ENCODE data around the gene IL12RB2. TPM values are rescaled to one million over a fixed set of nuclear protein-coding genes. Genes with fewer than 3 reads are reported as not detected.

Gene IL12RB2
- total RNA-seq, 2 experiments from 2014 or later: 75.5 to 76.0 TPM

DNA sequence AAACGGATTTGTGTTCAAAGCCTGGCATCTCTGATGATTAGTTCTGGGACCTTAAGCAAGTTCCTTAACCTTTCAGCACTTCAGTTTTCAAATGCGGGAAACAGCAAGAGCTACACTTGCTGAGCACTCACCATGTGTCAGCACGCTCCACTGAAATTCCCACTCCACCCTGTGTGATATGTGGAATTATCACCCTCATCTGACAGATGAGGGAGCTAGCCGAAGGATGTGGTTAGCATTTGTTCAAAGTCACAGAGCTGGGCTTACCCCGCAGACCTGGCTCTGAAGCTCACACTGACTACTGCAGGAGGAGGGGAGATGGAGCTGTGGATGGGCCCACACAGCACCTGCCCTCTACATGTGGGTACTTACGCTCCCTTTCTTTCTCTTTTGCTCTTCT lies 29.1 kb downstream of the IL12RB2 start:
- H3K36me3 Mint-ChIP-seq (ENCODE audit: low read depth): peaks cover 80% of the 10 kb centered on the region

DNA sequence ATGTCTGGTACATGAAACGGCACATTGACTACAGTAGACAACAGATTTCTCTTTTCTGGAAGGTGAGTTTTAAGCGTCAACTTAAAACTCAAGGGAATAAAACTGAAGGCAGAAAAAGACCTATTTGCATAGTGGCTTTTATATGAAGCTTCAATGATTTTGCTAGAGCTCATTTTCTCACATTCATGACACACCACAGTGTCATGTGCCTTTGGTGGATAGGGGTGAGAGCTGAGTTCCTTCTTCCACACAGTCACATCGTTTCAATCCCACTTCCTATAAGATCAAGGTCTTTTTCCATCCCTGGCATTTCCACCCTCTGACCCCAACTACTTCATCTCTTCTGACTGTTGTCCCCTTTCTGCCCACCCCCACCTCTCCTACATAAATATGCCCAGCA lies 31.0 kb downstream of the IL12RB2 start:
- Mint-ChIP-seq H3K9me3 (no peaks in the 10 kb centered on the region), H3K4me1 (peaks cover 88% of the 10 kb centered on the region), H3K27ac (peak overlapping the region; percentile 73), H3K36me3 (ENCODE audit: low read depth) (peaks cover 83% of the 10 kb centered on the region), H3K4me3 (peak overlapping the region; percentile 1), H3K27me3 (no peaks in the 10 kb centered on the region)
- CTCF ChIA-PET: interaction anchor here (0.6 to 2.0 kb wide), 6 partner anchors 9 to 162 kb away, joined by 3 to 6 read pairs (median 4); no protein-coding TSS in a partner anchor
- POLR2A ChIA-PET: interaction anchor here (0.6 to 3.6 kb wide), 8 partner anchors 11 to 91 kb away, joined by 3 to 20 read pairs (median 4); partner anchors contain the start of gene SERBP1
- DNase-seq: no peak

More for the DNA sequence above, 29.1 kb downstream of the IL12RB2 start:
- peak; percentile 63 for DNase-seq
- no peaks in the 10 kb centered on the region for H3K9me3 Mint-ChIP-seq
- no peaks in the 10 kb centered on the region for H3K27me3 Mint-ChIP-seq
- POLR2A ChIA-PET: interaction anchor here (0.7 to 6.7 kb wide), 19 partner anchors 8 to 406 kb away, joined by 3 to 114 read pairs (median 4); partner anchors contain the start of genes IL12RB2 and SERBP1
- peak overlapping the region; percentile 89 for H3K27ac Mint-ChIP-seq
- H3K4me3 Mint-ChIP-seq: peak overlapping the region; percentile 67
- H3K4me1 Mint-ChIP-seq: peaks cover 92% of the 10 kb centered on the region
- CTCF ChIA-PET: interaction anchor here (0.7 to 2.0 kb wide), 8 partner anchors 11 to 163 kb away, joined by 3 to 8 read pairs (median 4); no protein-coding TSS in a partner anchor

DNA sequence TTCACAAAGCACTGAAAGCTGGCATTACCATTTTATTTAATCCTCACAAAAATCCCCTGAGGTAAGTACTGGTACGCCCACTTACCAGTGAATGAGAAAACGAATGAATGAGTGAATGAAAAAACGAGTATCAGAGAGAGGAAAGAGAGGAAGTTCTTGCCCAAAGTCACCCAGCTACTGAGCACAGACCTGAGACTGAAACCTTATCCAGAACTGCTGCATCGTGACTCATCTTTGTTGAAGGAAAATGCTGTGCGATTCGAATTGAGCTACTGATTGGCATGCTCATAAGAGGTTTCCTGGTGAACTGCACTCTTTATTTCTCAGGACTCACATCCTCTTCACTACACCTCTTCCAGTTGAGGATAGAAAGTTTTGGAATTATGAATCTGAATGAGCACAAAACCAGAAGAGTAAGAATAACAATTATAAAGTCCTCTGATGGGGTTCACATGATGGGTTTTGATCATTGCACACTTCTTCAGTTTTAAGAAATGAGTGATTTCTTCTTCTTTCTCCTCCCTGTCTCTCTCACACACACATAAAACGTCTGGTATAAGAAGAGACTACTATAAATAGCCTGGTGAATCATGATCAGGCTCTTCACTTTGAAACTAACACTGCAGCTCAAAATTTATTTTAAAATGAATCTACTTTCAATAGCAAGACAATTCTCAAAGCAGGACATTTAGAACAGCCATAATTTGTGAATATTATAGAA lies 32.1 kb downstream of the IL12RB2 start:
- ChIA-PET POLR2A (interaction anchor here (0.9 to 3.6 kb wide), 9 partner anchors 9 to 90 kb away, joined by 3 to 20 read pairs (median 5); partner anchors contain the start of genes IL12RB2 and SERBP1), CTCF (interaction anchor here (0.8 to 2.4 kb wide), 4 partner anchors 10 to 345 kb away, joined by 3 to 6 read pairs (median 4); partner anchors contain the start of gene GADD45A)
- Mint-ChIP-seq H3K4me1 (peaks cover 79% of the 10 kb centered on the region), H3K27me3 (no peaks in the 10 kb centered on the region), H3K4me3 (peak overlapping the region; percentile 34), H3K36me3 (ENCODE audit: low read depth) (peaks cover 79% of the 10 kb centered on the region), H3K27ac (peak overlapping the region; percentile 73), H3K9me3 (no peaks in the 10 kb centered on the region)
- no peak for DNase-seq

DNA sequence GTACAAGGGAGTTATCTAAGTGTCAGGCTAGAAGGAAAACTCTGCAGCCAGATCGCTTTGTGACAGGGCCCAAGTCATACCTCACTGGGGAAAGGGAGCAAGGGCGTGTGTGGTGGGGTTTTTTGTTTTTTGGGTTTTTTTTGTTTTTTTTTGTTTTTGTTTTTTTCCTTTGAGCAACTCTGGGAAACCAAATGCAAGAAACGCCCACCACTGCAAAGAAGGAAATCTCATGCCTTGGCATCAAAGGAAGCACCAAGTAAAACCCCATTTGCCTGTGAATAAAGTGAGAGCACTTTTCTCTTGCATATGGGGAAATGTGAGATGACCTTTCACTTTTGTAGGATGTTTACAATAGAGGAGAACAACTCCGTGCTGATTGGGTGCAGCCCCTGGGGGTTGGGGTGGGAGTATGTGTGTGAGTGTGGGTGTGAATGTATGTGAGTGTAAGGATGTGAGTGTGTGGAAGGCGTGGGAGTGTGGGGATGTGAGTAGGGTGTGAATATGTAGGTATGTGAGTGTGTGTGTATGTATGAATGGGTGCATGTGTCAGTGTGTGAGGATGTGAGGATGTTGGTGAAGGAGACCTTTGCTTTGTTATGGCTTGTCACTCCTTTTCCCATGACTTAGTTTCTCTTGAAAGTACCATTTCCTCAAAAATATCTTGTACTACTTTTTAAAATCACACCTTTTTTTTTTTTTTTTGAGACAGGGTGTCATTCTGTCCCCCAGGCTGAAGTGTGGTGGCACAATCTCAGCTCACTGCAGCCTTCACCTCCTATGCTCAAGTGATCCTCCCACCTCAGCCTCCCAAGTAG lies 34.6 kb downstream of the IL12RB2 start:
- peaks cover 56% of the 10 kb centered on the region for H3K4me1 Mint-ChIP-seq
- no peaks in the 10 kb centered on the region for H3K9me3 Mint-ChIP-seq
- peaks cover 60% of the 10 kb centered on the region for H3K36me3 Mint-ChIP-seq (ENCODE audit: low read depth)
- H3K27me3 Mint-ChIP-seq: no peaks in the 10 kb centered on the region
- no peak overlapping the region for H3K4me3 Mint-ChIP-seq
- POLR2A ChIA-PET: interaction anchor here (1.0 to 3.6 kb wide), 3 partner anchors 9 to 28 kb away, joined by 4 to 20 read pairs (median 7); no protein-coding TSS in a partner anchor
- DNase-seq: peak; percentile 42
- H3K27ac Mint-ChIP-seq: peak overlapping the region; percentile 73
- CTCF ChIA-PET: interaction anchor here (0.7 to 1.4 kb wide), 4 partner anchors 9 to 66 kb away, joined by 3 to 7 read pairs (median 4); no protein-coding TSS in a partner anchor

DNA sequence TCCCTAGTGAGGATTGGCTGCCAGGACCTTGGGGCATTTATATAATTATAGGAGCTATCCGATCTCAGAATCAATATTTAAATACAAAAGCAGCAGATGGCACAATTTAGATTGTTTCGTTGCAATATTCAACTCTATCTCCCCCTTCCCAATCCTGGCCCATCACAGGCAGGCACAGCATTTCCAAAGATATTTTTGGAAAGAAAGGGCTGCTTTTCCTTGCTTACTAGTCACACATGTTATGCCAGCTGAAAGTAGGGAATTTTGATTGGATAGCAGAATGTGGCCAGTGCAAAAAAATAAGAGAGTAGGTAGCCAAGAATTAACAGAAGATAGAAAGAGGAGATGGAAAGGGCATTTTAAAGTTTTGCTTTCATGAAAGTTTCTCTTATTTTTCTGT lies 37.9 kb downstream of the IL12RB2 start:
- no peak for DNase-seq
- Mint-ChIP-seq H3K27ac (no peak overlapping the region), H3K4me1 (peaks cover 42% of the 10 kb centered on the region), H3K4me3 (no peak overlapping the region), H3K36me3 (ENCODE audit: low read depth) (peaks cover 47% of the 10 kb centered on the region), H3K9me3 (no peaks in the 10 kb centered on the region), H3K27me3 (no peaks in the 10 kb centered on the region)
- POLR2A ChIA-PET: interaction anchor here (0.8 to 1.9 kb wide), 3 partner anchors 9 to 87 kb away, joined by 3 to 4 read pairs (median 4); no protein-coding TSS in a partner anchor
- CTCF ChIA-PET: interaction anchor here (0.7 to 7.4 kb wide), 5 partner anchors 10 to 155 kb away, joined by 3 to 32 read pairs (median 4); no protein-coding TSS in a partner anchor

DNA sequence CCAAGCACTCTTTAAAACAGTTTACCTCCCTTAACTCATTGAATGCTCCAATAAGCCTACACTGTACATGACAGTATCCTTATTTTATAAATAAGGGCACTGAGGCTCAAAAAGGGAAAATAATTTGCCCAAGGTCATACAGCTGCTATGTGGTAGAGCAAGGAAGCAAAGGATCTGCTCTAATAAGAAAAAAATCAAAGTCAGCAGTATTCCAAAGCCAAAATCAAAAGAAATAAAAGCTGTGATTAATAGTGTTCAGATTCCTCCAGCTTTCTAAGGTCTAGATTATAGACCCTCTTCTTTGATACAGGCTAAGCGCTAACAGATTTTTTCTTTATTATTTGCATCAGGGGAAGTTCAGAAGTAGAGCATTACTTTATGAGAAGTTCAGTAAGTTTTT lies 39.3 kb downstream of the IL12RB2 start:
- H3K27ac Mint-ChIP-seq: no peak overlapping the region
- no peaks in the 10 kb centered on the region for H3K9me3 Mint-ChIP-seq
- ChIA-PET POLR2A (interaction anchor here (1.4 to 3.2 kb wide), 3 partner anchors 10 to 32 kb away, joined by 4 to 16 read pairs (median 5); no protein-coding TSS in a partner anchor), CTCF (interaction anchor here (1.3 to 7.4 kb wide), 5 partner anchors 10 to 154 kb away, joined by 3 to 32 read pairs (median 8); no protein-coding TSS in a partner anchor)
- no peak for DNase-seq
- peaks cover 36% of the 10 kb centered on the region for H3K4me1 Mint-ChIP-seq
- H3K4me3 Mint-ChIP-seq: no peak overlapping the region
- H3K27me3 Mint-ChIP-seq: no peaks in the 10 kb centered on the region
- H3K36me3 Mint-ChIP-seq (ENCODE audit: low read depth): peaks cover 39% of the 10 kb centered on the region

DNA sequence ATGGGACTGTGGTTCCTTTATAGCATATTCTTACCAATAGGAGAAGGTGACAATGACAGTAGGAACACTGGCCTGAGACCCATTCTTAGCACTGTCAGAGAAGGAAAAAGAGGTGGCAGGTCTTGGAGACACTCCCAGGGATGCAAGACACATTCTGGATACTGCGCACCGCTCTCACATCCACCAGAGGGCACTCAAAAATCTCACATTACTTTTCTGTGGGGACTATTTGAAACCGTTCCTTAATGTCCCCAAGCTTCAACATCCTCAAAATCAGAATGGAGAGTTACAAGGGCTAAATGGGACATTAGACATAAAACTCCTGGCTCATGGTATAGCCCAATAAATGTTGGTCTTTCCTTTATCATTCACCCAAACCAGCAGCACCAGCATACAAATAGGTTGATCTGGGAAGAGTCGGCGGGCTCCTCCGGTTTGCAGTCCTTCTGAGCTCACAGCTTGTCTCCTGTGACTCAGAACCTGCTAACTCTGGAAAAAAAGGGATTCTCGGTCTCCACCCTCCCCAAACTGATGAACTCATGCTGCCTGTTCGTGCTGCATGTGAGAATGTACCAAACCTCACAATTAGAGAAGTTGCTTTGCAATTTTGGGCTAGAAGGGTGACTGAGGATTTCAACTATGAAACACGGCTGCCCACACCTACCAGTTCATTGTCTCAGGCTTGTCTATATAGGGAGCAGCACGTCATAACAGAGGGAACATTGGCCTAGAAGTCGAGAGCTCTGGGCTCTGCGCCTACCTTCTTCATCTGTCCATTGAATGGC lies 40.2 kb downstream of the IL12RB2 start:
- ChIA-PET CTCF (interaction anchor here (0.6 to 7.4 kb wide), 6 partner anchors 9 to 153 kb away, joined by 3 to 32 read pairs (median 6); no protein-coding TSS in a partner anchor), POLR2A (interaction anchor here (0.8 to 3.2 kb wide), 5 partner anchors 8 to 52 kb away, joined by 4 to 16 read pairs (median 5); no protein-coding TSS in a partner anchor)
- no peak overlapping the region for H3K27ac Mint-ChIP-seq
- H3K36me3 Mint-ChIP-seq (ENCODE audit: low read depth): peaks cover 41% of the 10 kb centered on the region
- no peaks in the 10 kb centered on the region for H3K9me3 Mint-ChIP-seq
- no peak for DNase-seq
- no peak overlapping the region for H3K4me3 Mint-ChIP-seq
- no peaks in the 10 kb centered on the region for H3K27me3 Mint-ChIP-seq
- H3K4me1 Mint-ChIP-seq: peaks cover 31% of the 10 kb centered on the region

DNA sequence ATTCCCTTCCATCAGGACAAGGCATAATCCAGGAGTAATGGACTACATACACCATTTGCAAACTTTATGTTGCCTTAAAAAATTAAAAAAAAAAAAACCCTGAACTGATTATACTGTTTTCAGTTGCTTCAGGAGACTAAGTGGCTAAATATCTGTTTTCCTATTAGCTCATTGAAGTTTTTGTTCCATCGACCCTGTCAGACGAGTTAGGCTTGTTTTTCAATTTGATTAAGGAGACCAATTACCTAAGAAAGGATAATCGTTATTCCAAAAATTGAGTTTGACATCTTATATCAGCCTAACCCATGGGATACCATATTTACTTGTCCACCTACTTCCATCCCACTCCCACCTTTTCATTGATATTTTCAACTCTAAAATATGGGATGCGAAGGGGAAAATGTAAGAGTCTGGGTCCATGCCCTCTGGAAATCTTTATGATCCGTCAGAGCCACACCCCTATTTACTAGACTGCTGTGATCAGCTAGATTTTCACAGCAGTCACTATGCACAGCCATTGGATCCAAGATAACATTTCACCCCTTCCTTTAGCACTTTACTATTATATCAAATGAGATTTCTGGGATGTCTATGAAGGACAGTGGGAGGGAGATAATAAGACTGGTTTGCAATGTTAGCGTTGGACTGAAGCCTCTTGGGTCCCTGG lies 41.0 kb downstream of the IL12RB2 start:
- no peaks in the 10 kb centered on the region for H3K9me3 Mint-ChIP-seq
- ChIA-PET POLR2A (interaction anchor here (1.0 to 3.2 kb wide), 3 partner anchors 9 to 16 kb away, joined by 5 to 16 read pairs (median 5); no protein-coding TSS in a partner anchor), CTCF (interaction anchor here (0.6 to 7.4 kb wide), 6 partner anchors 10 to 152 kb away, joined by 3 to 32 read pairs (median 6); no protein-coding TSS in a partner anchor)
- peaks cover 41% of the 10 kb centered on the region for H3K36me3 Mint-ChIP-seq (ENCODE audit: low read depth)
- H3K4me1 Mint-ChIP-seq: peaks cover 32% of the 10 kb centered on the region
- no peaks in the 10 kb centered on the region for H3K27me3 Mint-ChIP-seq
- H3K4me3 Mint-ChIP-seq: no peak overlapping the region
- no peak for DNase-seq
- H3K27ac Mint-ChIP-seq: no peak overlapping the region

DNA sequence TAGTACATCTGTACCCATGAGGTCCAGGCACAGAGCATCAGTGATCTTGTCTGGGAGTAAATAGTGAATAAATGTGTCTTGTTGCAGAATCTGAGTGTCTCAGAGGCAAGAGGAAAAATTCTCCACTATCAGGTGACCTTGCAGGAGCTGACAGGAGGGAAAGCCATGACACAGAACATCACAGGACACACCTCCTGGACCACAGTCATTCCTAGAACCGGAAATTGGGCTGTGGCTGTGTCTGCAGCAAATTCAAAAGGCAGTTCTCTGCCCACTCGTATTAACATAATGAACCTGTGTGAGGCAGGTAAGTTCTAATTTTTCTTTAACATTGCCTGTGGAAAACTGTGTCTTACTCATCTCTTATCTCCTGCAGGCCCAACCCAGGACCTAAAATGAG lies 43.1 kb downstream of the IL12RB2 start:
- H3K4me1 Mint-ChIP-seq: peaks cover 48% of the 10 kb centered on the region
- CTCF ChIA-PET: interaction anchor here (1.0 to 7.4 kb wide), 5 partner anchors 12 to 150 kb away, joined by 3 to 32 read pairs (median 4); no protein-coding TSS in a partner anchor
- DNase-seq: peak; percentile 74
- POLR2A ChIA-PET: interaction anchor here (0.8 to 3.6 kb wide), 8 partner anchors 9 to 78 kb away, joined by 3 to 18 read pairs (median 6); partner anchors contain the start of genes IL12RB2 and SERBP1
- H3K9me3 Mint-ChIP-seq: no peaks in the 10 kb centered on the region
- H3K36me3 Mint-ChIP-seq (ENCODE audit: low read depth): peaks cover 53% of the 10 kb centered on the region
- H3K27me3 Mint-ChIP-seq: no peaks in the 10 kb centered on the region
- peak overlapping the region; percentile 63 for H3K27ac Mint-ChIP-seq
- H3K4me3 Mint-ChIP-seq: no peak overlapping the region

DNA sequence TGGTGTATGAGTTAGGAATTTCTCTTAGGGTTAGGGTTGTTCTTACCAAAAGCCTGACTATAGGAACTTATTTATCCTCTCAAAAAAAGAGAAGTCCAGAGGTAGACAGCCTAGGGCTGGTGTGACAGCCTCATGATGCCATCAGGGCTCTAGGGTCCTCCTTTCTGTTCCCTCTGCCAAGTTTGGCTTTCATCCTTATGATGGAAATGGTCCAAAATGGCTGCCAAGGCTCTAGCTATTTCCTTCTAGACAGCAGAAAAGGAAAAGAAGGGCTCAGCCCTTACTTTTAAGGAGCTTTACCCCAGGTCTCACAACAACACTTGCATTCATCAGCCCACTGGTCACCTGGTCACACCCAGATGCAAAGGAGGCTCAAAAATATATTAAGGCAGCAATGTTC lies 44.5 kb downstream of the IL12RB2 start:
- Mint-ChIP-seq H3K4me1 (peaks cover 50% of the 10 kb centered on the region), H3K27me3 (no peaks in the 10 kb centered on the region), H3K4me3 (no peak overlapping the region), H3K36me3 (ENCODE audit: low read depth) (peaks cover 60% of the 10 kb centered on the region), H3K27ac (no peak overlapping the region), H3K9me3 (no peaks in the 10 kb centered on the region)
- ChIA-PET POLR2A (interaction anchor here (3.6 kb wide), 1 partner anchor 16 kb away, joined by 18 read pairs; no protein-coding TSS in a partner anchor), CTCF (interaction anchor here (7.4 kb wide), 1 partner anchor 20 kb away, joined by 32 read pairs; no protein-coding TSS in a partner anchor)
- DNase-seq: no peak

Measured in activated CD4-positive, alpha-beta memory T cell treated with anti-CD3 and anti-CD28 coated beads, Interleukin-2, amount 10 ng/mL, durations not matched to agents 7 days and 5 days (primary cell).